ENCODE measurements around the gene OBSL1.

The OBSL1 gene

GRCh38 chr2:219511547-219512325 lies 59.6 kb downstream of the OBSL1 start:
- DNase-seq: peak; percentile 58

- DNase-seq: no peak
Measured at GRCh38 chr2:219510512-219511135, 60.7 kb downstream of the OBSL1 start.

GRCh38 chr2:219509780-219510511 lies 61.4 kb downstream of the OBSL1 start:
- peak; percentile 84 for DNase-seq

- DNase-seq: no peak
Measured at GRCh38 chr2:219508971-219509779, 62.2 kb downstream of the OBSL1 start.

GRCh38 chr2:219508444-219508734 lies 63.0 kb downstream of the OBSL1 start:
- DNase-seq: no peak

- no peak for DNase-seq
Measured at GRCh38 chr2:219507581-219508443, 63.5 kb downstream of the OBSL1 start.

GRCh38 chr2:219506802-219507526 lies 64.4 kb downstream of the OBSL1 start:
- peak; percentile 65 for DNase-seq

GRCh38 chr2:219506153-219506801 lies 65.1 kb downstream of the OBSL1 start:
- DNase-seq: no peak

GRCh38 chr2:219505585-219505984 lies 65.8 kb downstream of the OBSL1 start:
- DNase-seq: no peak

GRCh38 chr2:219502618-219503017 lies 68.7 kb downstream of the OBSL1 start:
- DNase-seq: no peak

GRCh38 chr2:219501849-219502248 lies 69.5 kb downstream of the OBSL1 start:
- no peak for DNase-seq
